GM12878 (cell line): Measurements from ENCODE around the gene KCTD2. TPM values are rescaled to one million over a fixed set of nuclear protein-coding genes. Genes with fewer than 3 reads are reported as not detected.

Experiments used
- ATAC-seq: fragments of 200-7000 bp; cut with Tn5 transposase; 3 replicates; pipeline ENCODE4 v1.9.1; 2020; ENCODE audit warnings: mild to moderate bottlenecking, moderate library complexity
- BruUV-seq: library from RNA; stranded (reverse); fragments of 400-500 nt; replicated peaks from 2 replicates; lab custom pipeline; 2021; lab: Mats Ljungman, UMichigan
- CTCF ChIA-PET: fragments of 300-600 bp; sonication (Branson Sonifier 250); formaldehyde crosslinking; extraction: SDS; loops from one replicate; lab custom pipeline; 2021; ENCODE audit warnings: inconsistent platforms; lab: Yijun Ruan, JAX
- POLR2A ChIA-PET: fragments of 350-600 bp; formaldehyde crosslinking; extraction: SDS; loops from one replicate; lab custom pipeline; 2021; ENCODE audit warnings: inconsistent platforms; lab: Charles Lee
- RAD21 ChIA-PET: fragments of 300-600 bp; sonication (Branson Sonifier 250); formaldehyde crosslinking; loops from one replicate; lab custom pipeline; 2023; ENCODE audit warnings: antibody characterized with exemption; ENCODE audit not compliant: unreplicated experiment; lab: Charles Lee
- SMC1A ChIA-PET: fragments of 300-600 bp; sonication (Branson Sonifier 250); formaldehyde crosslinking; loops from one replicate; lab custom pipeline; 2023; ENCODE audit not compliant: unreplicated experiment, uncharacterized antibody; lab: Charles Lee
- DNase-seq: peaks from one replicate; pipeline ENCODE4 v3.0.0-alpha.2; 2011; ENCODE audit warnings: low read depth, low spot score
- FAIRE-seq: peaks from 3 replicates; lab custom pipeline; 2011; peaks lifted over from hg19 to GRCh38; lab: Jason Lieb, UNC
- H2AFZ ChIP-seq: 2 replicates; pipeline ENCODE4 v1.6.0; 2011; ENCODE audit warnings: low read depth, low read length, control low read depth; ENCODE audit not compliant: control insufficient read depth
- H3K27ac ChIP-seq: 2 replicates; pipeline ENCODE4 v1.5.1; 2011; ENCODE audit warnings: control low read depth; ENCODE audit not compliant: control insufficient read depth, insufficient read depth
- H3K27me3 ChIP-seq, 2 experiments: replicated peaks in 1 of 2; 2 replicates each; pipeline versions ENCODE4 v1.6.0 to v1.6.1; 2011; ENCODE audit warnings: low read length in 1 of 2; ENCODE audit not compliant: control insufficient read depth in 2 of 2, insufficient read depth in 2 of 2
- H3K36me3 ChIP-seq, 2 experiments: 2 replicates each; pipeline ENCODE4 v1.5.1; 2011; ENCODE audit warnings: low read length in 1 of 2; ENCODE audit not compliant: control insufficient read depth in 2 of 2, insufficient read depth in 2 of 2
- H3K4me1 ChIP-seq: 2 replicates; pipeline ENCODE4 v1.6.1; 2011; ENCODE audit warnings: mild to moderate bottlenecking, low read length, moderate library complexity, mixed read lengths; ENCODE audit not compliant: control insufficient read depth, insufficient read depth
- H3K4me2 ChIP-seq: 2 replicates; pipeline ENCODE4 v1.6.0; 2011; ENCODE audit warnings: control low read depth; ENCODE audit not compliant: control insufficient read depth, insufficient read depth
- H3K4me3 ChIP-seq: fragments of 200-600 bp; sonication (generic); 2 replicates; pipeline ENCODE4 v1.5.1; 2016
- H3K79me2 ChIP-seq: 2 replicates; pipeline ENCODE4 v1.6.0; 2011; ENCODE audit warnings: low read length; ENCODE audit not compliant: control insufficient read depth, insufficient read depth
- H3K9ac ChIP-seq: 2 replicates; pipeline ENCODE4 v1.8.0; 2011; ENCODE audit warnings: low read length, control low read depth, mixed read lengths; ENCODE audit not compliant: control insufficient read depth, insufficient read depth
- H3K9me3 ChIP-seq: replicated peaks from 3 replicates; pipeline ENCODE4 v1.5.1; 2011; ENCODE audit warnings: mild to moderate bottlenecking, low read length; ENCODE audit not compliant: control insufficient read depth, insufficient read depth
- H4K20me1 ChIP-seq: 2 replicates; pipeline ENCODE4 v1.6.0; 2011; ENCODE audit not compliant: control insufficient read depth, insufficient read depth
- ASH2L ChIP-seq: fragments of 300-600, 200-600 bp; sonication (generic); IDR thresholded peaks from 2 replicates; pipeline ENCODE4 v1.6.1; 2017; ENCODE audit warnings: low read depth, mild to moderate bottlenecking, borderline replicate concordance
- EGR1 ChIP-seq, 2 experiments: IDR thresholded peaks; 1 replicate in 1 of 2; 2 replicates in 1 of 2; pipeline ENCODE4 v1.6.1; 2011 to 2012; ENCODE audit warnings: low read depth in 2 of 2, low read length in 2 of 2, borderline replicate concordance in 1 of 2, mild to moderate bottlenecking in 1 of 2, moderate library complexity in 1 of 2
- FOXM1 ChIP-seq: IDR thresholded peaks from 2 replicates; pipeline ENCODE4 v1.6.1; 2012; ENCODE audit warnings: low read depth, mild to moderate bottlenecking, inconsistent platforms, low read length, moderate library complexity
- HDGF ChIP-seq: fragments of 450-650 bp; IDR thresholded peaks from 2 replicates; pipeline ENCODE4 v1.6.1; 2016; ENCODE audit warnings: antibody characterized with exemption
- KAT2A ChIP-seq: conservative IDR thresholded peaks from 2 replicates; pipeline ENCODE4 v1.6.1; 2011; ENCODE audit warnings: low read depth, low read length; ENCODE audit not compliant: control insufficient read depth
- MEF2A ChIP-seq: IDR thresholded peaks from 2 replicates; pipeline ENCODE4 v1.6.1; 2011; ENCODE audit warnings: low read depth, mild to moderate bottlenecking, low read length, moderate library complexity; ENCODE audit not compliant: insufficient read depth
- NFYB ChIP-seq: IDR thresholded peaks from 2 replicates; pipeline ENCODE4 v1.6.1; 2011; ENCODE audit warnings: low read depth, mild to moderate bottlenecking, low read length, improper control_type of control experiment, moderate library complexity; ENCODE audit not compliant: insufficient read depth
- NR2F1 ChIP-seq: fragments of 450-650 bp; conservative IDR thresholded peaks from 2 replicates; pipeline ENCODE4 v1.6.1; 2017; ENCODE audit warnings: mild to moderate bottlenecking
- NRF1 ChIP-seq: conservative IDR thresholded peaks from 2 replicates; pipeline ENCODE4 v1.6.1; 2011; ENCODE audit warnings: mild to moderate bottlenecking, low read depth, low read length, improper control_type of control experiment
- PAX5 ChIP-seq: IDR thresholded peaks from 2 replicates; pipeline ENCODE4 v1.6.1; 2011; ENCODE audit warnings: low read depth, low read length, borderline replicate concordance
- POLR2AphosphoS2 ChIP-seq: IDR thresholded peaks from 2 replicates; pipeline ENCODE4 v1.6.1; 2011; ENCODE audit warnings: low read depth, mild to moderate bottlenecking, low read length, improper control_type of control experiment, moderate library complexity
- POU2F2 ChIP-seq: IDR thresholded peaks from 3 replicates; pipeline ENCODE4 v1.6.1; 2011; ENCODE audit warnings: low read depth, mild to moderate bottlenecking, low read length, borderline replicate concordance
- RAD21 ChIP-seq: IDR thresholded peaks from 2 replicates; pipeline ENCODE4 v1.6.1; 2011; ENCODE audit warnings: mild to moderate bottlenecking, low read depth, low read length, moderate library complexity; ENCODE audit not compliant: insufficient read depth
- RB1 ChIP-seq: fragments of 450-650 bp; formaldehyde crosslinking; IDR thresholded peaks from 2 replicates; pipeline ENCODE4 v1.6.1; 2017; ENCODE audit warnings: mild to moderate bottlenecking, borderline replicate concordance
- SIN3A ChIP-seq: IDR thresholded peaks from 2 replicates; pipeline ENCODE4 v1.6.1; 2012; ENCODE audit warnings: low read depth, low read length, improper control_type of control experiment
- SIX5 ChIP-seq: IDR thresholded peaks from 2 replicates; pipeline ENCODE4 v1.6.1; 2011; ENCODE audit warnings: mild to moderate bottlenecking, low read depth, low read length, moderate library complexity; ENCODE audit not compliant: severe bottlenecking
- SUPT20H ChIP-seq: IDR thresholded peaks from 2 replicates; pipeline ENCODE4 v1.6.1; 2011; ENCODE audit warnings: low read depth, mild to moderate bottlenecking, low read length, moderate library complexity, borderline replicate concordance; ENCODE audit not compliant: control insufficient read depth
- TCF12 ChIP-seq: IDR thresholded peaks from 2 replicates; pipeline ENCODE4 v1.6.1; 2011; ENCODE audit warnings: low read depth, mild to moderate bottlenecking, low read length
- WGBS: methylation state at CpG from one replicate; pipeline ENCODE4 v1.1.6; 2016; ENCODE audit warnings: low lambda C conversion rate; ENCODE audit not compliant: insufficient replicate concordance, insufficient coverage; ENCODE audit errors: missing lambda C conversion rate; 5-methylcytosine and 5-hydroxymethylcytosine counted together
- in situ Hi-C: fragments of 300-500 bp; cut with MboI; formaldehyde crosslinking; loops from 9 replicates; pipeline ENCODE4 v1.14.3; 2018; ENCODE audit warnings: mixed read lengths
- intact Hi-C: fragments of 100-400 bp; cut with micrococcal nuclease; formaldehyde crosslinking; loops from one replicate; pipeline ENCODE4 v1.14.2; 2022; ENCODE audit not compliant: unreplicated experiment
- polyA plus RNA-seq, 11 experiments: library from polyadenylated mRNA; depleted of rRNA in 4 of 11; unstranded in 6 of 11; stranded (reverse) in 5 of 11; fragments of >200 nt; fragmentation: Nextera tagmentation in 4 of 11; fragmentation: Illumina TruSeq in 1 of 11; extraction: Ambion mirVana in 4 of 11; extraction: Trizol in 1 of 11; gene quantifications; 1 replicate in 1 of 11; 2 replicates in 10 of 11; pipeline versions ENCODE4 v1.2.1 to v1.2.3, GENCODE V29; 2011 to 2016; ENCODE audit warnings: inconsistent platforms in 2 of 11, missing spikeins in 2 of 11, low read depth in 1 of 11
- total RNA-seq, 4 experiments: library from RNA; depleted of rRNA in 3 of 4; stranded (reverse); fragments of >200 nt in 3 of 4; fragmentation: Illumina TruSeq in 1 of 4; extraction: Trizol in 1 of 4; gene quantifications; 2 replicates each; pipeline versions ENCODE4 v1.2.1 to v1.2.3, GENCODE V29; 2013 to 2021
- TF ChIP-seq, protein P1 (sequence below): fragments of 150-350 bp; IDR thresholded peaks from 2 replicates; pipeline ENCODE4 v1.6.1; 2016; ENCODE audit warnings: low read depth, low read length
- TF ChIP-seq, protein P2 (sequence below): IDR thresholded peaks from 2 replicates; pipeline ENCODE4 v1.6.1; 2012; ENCODE audit warnings: low read depth, low read length, improper control_type of control experiment

The KCTD2 gene
- total and polyA plus RNA-seq, 10 of the 15 experiments (the other 5 are each of a cell fraction or from before 2014, with no cell fraction given) = 1.5 to 27.5 (median 13.7) TPM

GRCh38 chr17:75036643-75037268, 10.3 kb upstream of the KCTD2 start:
- 89% methylated on average over 26 of the region's 27 CpGs for WGBS
- in situ Hi-C loops = no loop called here
- H3K4me3 ChIP-seq = no peak overlapping the region
- no peak for FAIRE-seq
- H3K79me2 ChIP-seq = no peaks in the 10 kb centered on the region
- H3K9me3 ChIP-seq = no peaks in the 10 kb centered on the region
- no peaks in the 10 kb centered on the region for H4K20me1 ChIP-seq
- TF ChIP-seq, protein P1, sequence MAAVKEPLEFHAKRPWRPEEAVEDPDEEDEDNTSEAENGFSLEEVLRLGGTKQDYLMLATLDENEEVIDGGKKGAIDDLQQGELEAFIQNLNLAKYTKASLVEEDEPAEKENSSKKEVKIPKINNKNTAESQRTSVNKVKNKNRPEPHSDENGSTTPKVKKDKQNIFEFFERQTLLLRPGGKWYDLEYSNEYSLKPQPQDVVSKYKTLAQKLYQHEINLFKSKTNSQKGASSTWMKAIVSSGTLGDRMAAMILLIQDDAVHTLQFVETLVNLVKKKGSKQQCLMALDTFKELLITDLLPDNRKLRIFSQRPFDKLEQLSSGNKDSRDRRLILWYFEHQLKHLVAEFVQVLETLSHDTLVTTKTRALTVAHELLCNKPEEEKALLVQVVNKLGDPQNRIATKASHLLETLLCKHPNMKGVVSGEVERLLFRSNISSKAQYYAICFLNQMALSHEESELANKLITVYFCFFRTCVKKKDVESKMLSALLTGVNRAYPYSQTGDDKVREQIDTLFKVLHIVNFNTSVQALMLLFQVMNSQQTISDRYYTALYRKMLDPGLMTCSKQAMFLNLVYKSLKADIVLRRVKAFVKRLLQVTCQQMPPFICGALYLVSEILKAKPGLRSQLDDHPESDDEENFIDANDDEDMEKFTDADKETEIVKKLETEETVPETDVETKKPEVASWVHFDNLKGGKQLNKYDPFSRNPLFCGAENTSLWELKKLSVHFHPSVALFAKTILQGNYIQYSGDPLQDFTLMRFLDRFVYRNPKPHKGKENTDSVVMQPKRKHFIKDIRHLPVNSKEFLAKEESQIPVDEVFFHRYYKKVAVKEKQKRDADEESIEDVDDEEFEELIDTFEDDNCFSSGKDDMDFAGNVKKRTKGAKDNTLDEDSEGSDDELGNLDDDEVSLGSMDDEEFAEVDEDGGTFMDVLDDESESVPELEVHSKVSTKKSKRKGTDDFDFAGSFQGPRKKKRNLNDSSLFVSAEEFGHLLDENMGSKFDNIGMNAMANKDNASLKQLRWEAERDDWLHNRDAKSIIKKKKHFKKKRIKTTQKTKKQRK = no peak
- TF ChIP-seq NFYB (no peak), FOXM1 (no peak), SIN3A (no peak), POLR2AphosphoS2 (no peak), KAT2A (no peak), TCF12 (no peak), RAD21 (no peak), ASH2L (no peak), SUPT20H (no peak), NR2F1 (no peak), PAX5 (no peak), MEF2A (no peak), EGR1 (IDR thresholded peaks at IDR 0.05; ENCODE audit: borderline replicate concordance in 1 of 2, low read depth in 2 of 2, low read length in 2 of 2) (no peak), RB1 (no peak), POU2F2 (no peak), SIX5 (no peak), HDGF (no peak), NRF1 (no peak)
- TF ChIP-seq, protein P2, sequence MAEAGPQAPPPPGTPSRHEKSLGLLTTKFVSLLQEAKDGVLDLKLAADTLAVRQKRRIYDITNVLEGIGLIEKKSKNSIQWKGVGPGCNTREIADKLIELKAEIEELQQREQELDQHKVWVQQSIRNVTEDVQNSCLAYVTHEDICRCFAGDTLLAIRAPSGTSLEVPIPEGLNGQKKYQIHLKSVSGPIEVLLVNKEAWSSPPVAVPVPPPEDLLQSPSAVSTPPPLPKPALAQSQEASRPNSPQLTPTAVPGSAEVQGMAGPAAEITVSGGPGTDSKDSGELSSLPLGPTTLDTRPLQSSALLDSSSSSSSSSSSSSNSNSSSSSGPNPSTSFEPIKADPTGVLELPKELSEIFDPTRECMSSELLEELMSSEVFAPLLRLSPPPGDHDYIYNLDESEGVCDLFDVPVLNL = no peak
- CTCF ChIA-PET = interaction anchor here (0.6 to 3.4 kb wide), 2 partner anchors 75 to 84 kb away, joined by 3 to 23 read pairs; no protein-coding TSS in a partner anchor
- H3K4me2 ChIP-seq = no peak overlapping the region
- RAD21 ChIA-PET = no interaction called here
- BruUV-seq = no TSS peak
- no peak for DNase-seq
- H3K27ac ChIP-seq = no peak overlapping the region
- SMC1A ChIA-PET = no interaction called here
- POLR2A ChIA-PET = no interaction called here
- H3K27me3 ChIP-seq = no peaks in the 10 kb centered on the region
- intact Hi-C loops = loop anchor here (10.0 kb wide), 1 partner anchor 72 kb away; no protein-coding TSS in a partner anchor
- H3K4me1 ChIP-seq = 0 out of 2 replicates have a peak, but pooled peaks cover 4% of the 10 kb centered on the region
- no peak overlapping the region for H3K9ac ChIP-seq
- H2AFZ ChIP-seq = no peak overlapping the region
- no peak for ATAC-seq
- H3K36me3 ChIP-seq = peaks cover 4 to 13% of the 10 kb centered on the region in 2 experiments; a peak in 3 of 4 replicates
